Spleen (tissue), 11 donors: ENCODE data around the gene LNX2. TPM values are rescaled to one million over a fixed set of nuclear protein-coding genes. Genes with fewer than 3 reads are reported as not detected.

Experiments
- DNase-seq: peaks from one replicate; pipeline ENCODE4 v3.0.0-alpha.2; 2020
- H3K27ac ChIP-seq, 8 donors: fragments of 200-600 bp; sonication (generic) in 7 of 8; 1 replicate in 4 of 8; 2 replicates in 4 of 8; pipeline versions ENCODE4 v1.5.0 to v1.8.0; 2016 to 2021; ENCODE audit warnings: inconsistent platforms in 4 of 8, mild to moderate bottlenecking in 4 of 8, moderate library complexity in 1 of 8
- H3K27me3 ChIP-seq, 7 donors: fragments of 200-600 bp; sonication (generic) in 6 of 7; replicated peaks in 1 of 7; 1 replicate in 4 of 7; 2 replicates in 3 of 7; pipeline versions ENCODE4 v1.5.0 to v1.8.0; 2016 to 2021; ENCODE audit warnings: inconsistent platforms in 3 of 7, mild to moderate bottlenecking in 1 of 7
- H3K36me3 ChIP-seq, 6 donors: fragments of 200-600 bp; sonication (generic) in 5 of 6; 1 replicate in 4 of 6; 2 replicates in 2 of 6; pipeline versions ENCODE4 v1.5.0 to v1.8.0; 2016 to 2021; ENCODE audit warnings: inconsistent platforms in 2 of 6
- H3K4me1 ChIP-seq, 6 donors: fragments of 200-600 bp; sonication (generic) in 5 of 6; 1 replicate in 3 of 6; 2 replicates in 3 of 6; pipeline versions ENCODE4 v1.5.0 to v1.8.0; 2016 to 2021; ENCODE audit warnings: inconsistent platforms in 3 of 6
- H3K4me3 ChIP-seq, 8 donors: fragments of 200-600 bp; sonication (generic) in 7 of 8; 1 replicate in 4 of 8; 2 replicates in 4 of 8; pipeline versions ENCODE4 v1.5.0 to v1.8.0; 2016 to 2021; ENCODE audit warnings: inconsistent platforms in 4 of 8, mild to moderate bottlenecking in 4 of 8, moderate library complexity in 2 of 8
- H3K9me3 ChIP-seq, 8 donors: fragments of 200-600 bp; sonication (generic) in 7 of 8; 1 replicate in 4 of 8; 2 replicates in 4 of 8; pipeline versions ENCODE4 v1.5.0 to v1.8.0; 2016 to 2021; ENCODE audit warnings: inconsistent platforms in 4 of 8
- CTCF ChIP-seq, 11 experiments: fragments of 200-600 bp in 7 of 11; fragments of 450-650 bp in 4 of 11; sonication (generic) in 4 of 11; IDR thresholded peaks in 8 of 11; conservative IDR thresholded peaks in 3 of 11; 1 replicate in 7 of 11; 2 replicates in 4 of 11; pipeline versions ENCODE4 v1.4.0 to v1.8.0; 2016 to 2021; ENCODE audit warnings: antibody characterized with exemption in 11 of 11, inconsistent platforms in 4 of 11, mild to moderate bottlenecking in 1 of 11
- POLR2A ChIP-seq, 3 donors: fragments of 450-650 bp; IDR thresholded peaks; one replicate each; pipeline ENCODE4 v1.5.1; 2017; ENCODE audit warnings: antibody characterized with exemption in 3 of 3, mild to moderate bottlenecking in 1 of 3
- POLR2AphosphoS5 ChIP-seq, 3 donors: sonication (generic); formaldehyde crosslinking; IDR thresholded peaks; one replicate each; pipeline ENCODE4 v1.5.1; 2017; ENCODE audit warnings: antibody characterized with exemption in 3 of 3
- WGBS, 5 donors: extraction: QIAGEN DNeasy Blood & Tissue Kit in 3 of 5; methylation state at CpG; one replicate each; pipeline versions ENCODE4 v1.1.5 to v1.1.7; 2013 to 2018; 5-methylcytosine and 5-hydroxymethylcytosine counted together
- intact Hi-C: fragments of 100-400 bp; cut with DNase I; formaldehyde crosslinking; loops from one replicate; pipeline ENCODE4 v1.15.0; 2023; ENCODE audit warnings: low total_unique reads
- polyA plus RNA-seq, 3 donors: library from polyadenylated mRNA; stranded (reverse); fragments of 200-250 nt; gene quantifications; one replicate each; pipeline ENCODE4 v1.2.1, GENCODE V29; 2013
- total RNA-seq, 7 donors: library from RNA; depleted of rRNA in 3 of 7; stranded (reverse); fragments of >200 nt in 3 of 7; fragmentation: NEBNext Ultra II Directional in 4 of 7; extraction: Animal tissue kit (Norgen Biotek cat#: 25700) in 4 of 7; gene quantifications; one replicate each; pipeline versions ENCODE4 v1.1.0 to v1.2.1, GENCODE V29; 2016 to 2021
- donor health status: healthy with polysubstance abuse.
- donor health status: DM: no; HTN: no; CAD: no; lungs with moderate emphysema.
- donor health status: DM: no; HTN: no; CAD: no.
- donor health status: Bipolar disorder and iron deficiency.
- donor health status: healthy.
- donor health status: DM: no; HTN: no; CAD: no.
- donor health status: DM: yes; HTN: yes; CAD: no.

LNX2 gene
- total and polyA plus RNA-seq, 10 donors, result 1.8 to 8.8 (median 6.7) TPM

- no peak for TF ChIP-seq CTCF (IDR thresholded peaks at IDR 0.05 in 8 of 11, conservative IDR thresholded peaks at IDR 0.05 in 3 of 11)
- no peak for TF ChIP-seq POLR2A (IDR thresholded peaks at IDR 0.05)
- no peak for TF ChIP-seq POLR2AphosphoS5 (IDR thresholded peaks at IDR 0.05)
- DNase-seq, result no peak
- peaks cover 5 to 16% (median 14%) of the 10 kb centered on the region in 8 donors for H3K9me3 ChIP-seq
- no peak overlapping the region for H3K4me3 ChIP-seq
- no peak overlapping the region for H3K27ac ChIP-seq
- intact Hi-C loops, result no loop called here
- H3K4me1 ChIP-seq, result no peaks in the 10 kb centered on the region
- H3K36me3 ChIP-seq, result peaks cover 4 to 58% (median 19%) of the 10 kb centered on the region in 6 donors
- no peaks in the 10 kb centered on the region for H3K27me3 ChIP-seq
- 94 to 100% (median 97%) methylated on average over 1 of the region's 1 CpG for WGBS, 5 donors
Measured at GRCh38 chr13:27654816-27655215, 34.5 kb upstream of the LNX2 start.

DNA sequence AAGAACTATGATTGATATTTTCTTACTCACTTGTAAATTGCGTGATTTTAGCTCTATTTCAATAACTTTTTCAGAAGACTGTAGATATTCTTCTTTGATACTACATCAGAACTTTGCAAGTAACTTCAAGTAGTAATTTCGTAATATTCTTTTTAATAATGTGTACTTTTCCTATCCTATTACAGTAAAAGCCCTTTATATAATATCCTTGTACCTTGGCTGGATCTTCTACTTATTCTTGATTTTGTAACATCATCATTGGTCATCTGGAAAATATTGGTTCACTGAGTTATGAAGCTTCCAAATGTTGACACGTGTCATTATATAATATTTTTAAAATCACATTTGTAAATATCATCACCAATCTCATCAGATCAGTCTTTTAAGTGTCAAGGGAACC lies 33.7 kb upstream of the LNX2 start:
- no peak for DNase-seq
- no peak overlapping the region for H3K4me3 ChIP-seq
- TF ChIP-seq CTCF (IDR thresholded peaks at IDR 0.05 in 8 of 11, conservative IDR thresholded peaks at IDR 0.05 in 3 of 11) (no peak), POLR2A (IDR thresholded peaks at IDR 0.05) (no peak), POLR2AphosphoS5 (IDR thresholded peaks at IDR 0.05) (no peak)
- H3K36me3 ChIP-seq, result peaks cover 8 to 58% (median 23%) of the 10 kb centered on the region in 6 donors
- 80 to 98% (median 95%) methylated on average over 3 of the region's 3 CpGs for WGBS, 5 donors
- intact Hi-C loops, result no loop called here
- no peak overlapping the region for H3K27ac ChIP-seq
- no peaks in the 10 kb centered on the region for H3K27me3 ChIP-seq
- H3K9me3 ChIP-seq, result peaks cover 5 to 23% (median 21%) of the 10 kb centered on the region in 8 donors
- H3K4me1 ChIP-seq, result no peaks in the 10 kb centered on the region

DNA sequence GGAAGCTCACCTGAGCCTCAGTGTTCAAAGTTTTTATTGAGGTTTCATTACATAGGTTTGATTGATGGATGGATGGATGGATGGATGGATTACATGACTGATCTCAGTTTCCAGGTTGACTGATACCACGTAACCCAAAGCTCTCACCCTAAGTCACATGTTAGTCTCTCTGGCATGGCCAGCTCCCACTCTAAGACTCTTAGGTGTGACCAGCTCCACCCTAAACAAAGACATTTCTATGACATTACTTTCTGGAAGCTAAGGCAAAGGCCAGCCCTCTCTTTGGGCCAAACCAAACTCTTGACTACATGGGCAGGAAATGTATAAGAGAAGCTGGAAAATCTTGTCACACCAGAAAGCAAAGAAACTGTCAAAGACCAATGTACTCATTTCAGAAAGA lies 30.0 kb upstream of the LNX2 start:
- H3K36me3 ChIP-seq, result peaks cover 8 to 62% (median 31%) of the 10 kb centered on the region in 6 donors
- no peak overlapping the region for H3K27ac ChIP-seq
- H3K4me3 ChIP-seq, result no peak overlapping the region
- intact Hi-C loops, result no loop called here
- 92 to 100% (median 100%) methylated on average over 1 of the region's 1 CpG for WGBS, 5 donors
- H3K27me3 ChIP-seq, result no peaks in the 10 kb centered on the region
- H3K4me1 ChIP-seq, result no peaks in the 10 kb centered on the region
- DNase-seq, result no peak
- H3K9me3 ChIP-seq, result peaks cover 5 to 34% (median 25%) of the 10 kb centered on the region in 8 donors
- TF ChIP-seq POLR2A (IDR thresholded peaks at IDR 0.05) (no peak), POLR2AphosphoS5 (IDR thresholded peaks at IDR 0.05) (no peak), CTCF (IDR thresholded peaks at IDR 0.05 in 8 of 11, conservative IDR thresholded peaks at IDR 0.05 in 3 of 11) (no peak)

DNA sequence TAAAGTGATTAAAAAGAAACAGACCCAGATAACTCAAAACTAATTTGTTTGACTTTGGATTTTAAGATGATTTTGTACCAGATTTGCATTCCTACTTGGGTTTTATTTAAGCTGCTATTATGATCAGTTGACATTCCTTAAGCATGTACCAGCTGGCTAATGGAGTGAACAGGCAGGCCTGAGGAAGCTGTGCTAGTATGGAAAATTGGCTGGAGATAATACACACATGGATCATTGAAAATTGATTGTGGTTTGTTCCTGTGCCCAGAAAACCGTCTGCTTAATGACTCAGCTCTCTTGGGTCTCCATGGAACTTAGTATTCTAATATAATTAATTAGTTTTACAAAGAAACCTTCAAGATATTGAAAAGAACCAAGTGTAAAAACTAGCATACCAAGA lies 24.0 kb upstream of the LNX2 start:
- TF ChIP-seq POLR2AphosphoS5 (IDR thresholded peaks at IDR 0.05), result no peak
- TF ChIP-seq POLR2A (IDR thresholded peaks at IDR 0.05), result no peak
- H3K9me3 ChIP-seq, result peaks cover 0 to 14% (median 6%) of the 10 kb centered on the region in 8 donors
- H3K27me3 ChIP-seq, result no peaks in the 10 kb centered on the region
- peaks cover 0 to 13% (median 11%) of the 10 kb centered on the region in 6 donors for H3K36me3 ChIP-seq
- intact Hi-C loops, result no loop called here
- H3K4me3 ChIP-seq, result no peak overlapping the region
- no peak overlapping the region for H3K27ac ChIP-seq
- peaks cover 0 to 35% (median 9%) of the 10 kb centered on the region in 6 donors for H3K4me1 ChIP-seq
- DNase-seq, result no peak
- 24 to 64% (median 44%) methylated on average over 1 of the region's 1 CpG for WGBS, 5 donors
